H9 (cell line): ENCODE data around the gene ZNF540. TPM values are rescaled to one million over a fixed set of nuclear protein-coding genes. Genes with fewer than 3 reads are reported as not detected.
A peak's percentile ranks its signal among the peaks of the same experiment; 100 is the strongest.

Experiments
- DNase-seq: peaks from one replicate; pipeline ENCODE4 v3.0.0-alpha.2; 2017
- H2AFZ ChIP-seq: one replicate; pipeline ENCODE4 v1.6.1; 2013; ENCODE audit warnings: mild to moderate bottlenecking, low read length, control low read depth, moderate library complexity
- H2AK5ac ChIP-seq: 2 replicates; pipeline ENCODE4 v1.6.1; 2013; ENCODE audit warnings: low read length, control low read depth, mixed read lengths; ENCODE audit not compliant: insufficient read length
- H2BK120ac ChIP-seq: one replicate; pipeline ENCODE4 v1.6.1; 2013; ENCODE audit warnings: low read depth, mild to moderate bottlenecking, low read length, control low read depth, inconsistent platforms; ENCODE audit not compliant: poor library complexity, severe bottlenecking
- H2BK12ac ChIP-seq: 2 replicates; pipeline ENCODE4 v1.6.1; 2013; ENCODE audit warnings: low read length, control low read depth, mixed read lengths, low read depth; ENCODE audit not compliant: insufficient read length
- H2BK15ac ChIP-seq: 2 replicates; pipeline ENCODE4 v1.6.1; 2013; ENCODE audit warnings: low read depth, low read length, control low read depth
- H2BK20ac ChIP-seq: one replicate; pipeline ENCODE4 v1.6.1; 2013; ENCODE audit warnings: low read depth, mild to moderate bottlenecking, low read length, control low read depth, inconsistent platforms; ENCODE audit not compliant: poor library complexity, severe bottlenecking
- H2BK5ac ChIP-seq: 2 replicates; pipeline ENCODE4 v1.6.1; 2013; ENCODE audit warnings: low read length, control low read depth, mixed read lengths; ENCODE audit not compliant: insufficient read length
- H3K14ac ChIP-seq: 2 replicates; pipeline ENCODE4 v1.6.1; 2013; ENCODE audit warnings: low read length, control low read depth; ENCODE audit not compliant: insufficient read depth
- H3K18ac ChIP-seq: 2 replicates; pipeline ENCODE4 v1.6.1; 2013; ENCODE audit warnings: low read depth, mild to moderate bottlenecking, mixed read lengths, low read length, control low read depth; ENCODE audit not compliant: insufficient read length
- H3K23ac ChIP-seq: 2 replicates; pipeline ENCODE4 v1.6.1; 2013; ENCODE audit warnings: low read length, control low read depth, mixed read lengths, low read depth; ENCODE audit not compliant: insufficient read length
- H3K23me2 ChIP-seq: 2 replicates; pipeline ENCODE4 v1.6.1; 2013; ENCODE audit warnings: low read depth, mild to moderate bottlenecking, mixed read lengths, low read length, control low read depth; ENCODE audit not compliant: insufficient read length, poor library complexity, severe bottlenecking
- H3K27ac ChIP-seq: 2 replicates; pipeline ENCODE4 v1.5.1; 2013; ENCODE audit warnings: low read length, control low read depth, mixed read lengths, low read depth; ENCODE audit not compliant: insufficient read length
- H3K27me3 ChIP-seq: 2 replicates; pipeline ENCODE4 v1.6.1; 2013; ENCODE audit warnings: low read length, control low read depth, inconsistent platforms; ENCODE audit not compliant: insufficient read depth
- H3K4ac ChIP-seq: 2 replicates; pipeline ENCODE4 v1.6.1; 2013; ENCODE audit warnings: low read depth, mild to moderate bottlenecking, control low read depth, inconsistent platforms, low read length, moderate library complexity
- H3K4me1 ChIP-seq: 2 replicates; pipeline ENCODE4 v1.6.1; 2013; ENCODE audit warnings: low read length, control low read depth, inconsistent platforms; ENCODE audit not compliant: insufficient read depth
- H3K4me2 ChIP-seq: 2 replicates; pipeline ENCODE4 v1.6.1; 2013; ENCODE audit warnings: low read length, control low read depth, mixed read lengths; ENCODE audit not compliant: insufficient read length, insufficient read depth
- H3K56ac ChIP-seq: 2 replicates; pipeline ENCODE4 v1.6.1; 2013; ENCODE audit warnings: low read depth, mild to moderate bottlenecking, mixed read lengths, low read length, control low read depth; ENCODE audit not compliant: insufficient read length
- H3K79me1 ChIP-seq: 2 replicates; pipeline ENCODE4 v1.6.1; 2013; ENCODE audit warnings: low read depth, mild to moderate bottlenecking, moderate library complexity, low read length, control low read depth, inconsistent platforms; ENCODE audit not compliant: insufficient read depth, poor library complexity, severe bottlenecking
- H3K79me2 ChIP-seq: 2 replicates; pipeline ENCODE4 v1.6.1; 2013; ENCODE audit warnings: low read length, control low read depth, inconsistent platforms; ENCODE audit not compliant: insufficient read depth
- H3K9ac ChIP-seq: 2 replicates; pipeline ENCODE4 v1.6.1; 2013; ENCODE audit warnings: low read length, control low read depth, mixed read lengths; ENCODE audit not compliant: insufficient read length; ENCODE audit errors: extremely low read depth
- H3K9me3 ChIP-seq: one replicate; pipeline ENCODE4 v1.6.1; 2013; ENCODE audit warnings: low read depth, low read length, inconsistent platforms; ENCODE audit not compliant: control insufficient read depth
- H3T11ph ChIP-seq: one replicate; pipeline ENCODE4 v1.6.1; 2013; ENCODE audit warnings: mild to moderate bottlenecking, low read length, control low read depth, inconsistent platforms
- H4K20me1 ChIP-seq: one replicate; pipeline ENCODE4 v1.6.1; 2013; ENCODE audit not compliant: control insufficient read depth, insufficient read length, insufficient read depth
- H4K5ac ChIP-seq: 2 replicates; pipeline ENCODE4 v1.6.1; 2013; ENCODE audit warnings: low read depth, mild to moderate bottlenecking, mixed read lengths, low read length, control low read depth; ENCODE audit not compliant: insufficient read length
- H4K8ac ChIP-seq: replicated peaks from 2 replicates; pipeline ENCODE4 v1.6.1; 2013; ENCODE audit warnings: low read length, control low read depth, mixed read lengths, low read depth; ENCODE audit not compliant: insufficient read length
- H4K91ac ChIP-seq: 2 replicates; pipeline ENCODE4 v1.6.1; 2013; ENCODE audit warnings: low read depth, mild to moderate bottlenecking, moderate library complexity, mixed read lengths, low read length, control low read depth; ENCODE audit not compliant: insufficient read length
- H3K27ac Mint-ChIP-seq, 3 experiments: 2 replicates in 2 of 3; 3 replicates in 1 of 3; pipeline ENCODE4 v1.8.0; 2020 to 2021; ENCODE audit warnings: mixed read lengths in 3 of 3, mild to moderate bottlenecking in 1 of 3, moderate library complexity in 1 of 3
- H3K27me3 Mint-ChIP-seq: 2 replicates; pipeline ENCODE4 v1.8.0; 2021; ENCODE audit warnings: low read depth, mild to moderate bottlenecking, moderate library complexity, mixed read lengths
- H3K36me3 Mint-ChIP-seq, 3 experiments: 2 replicates in 2 of 3; 3 replicates in 1 of 3; pipeline ENCODE4 v1.8.0; 2020 to 2021; ENCODE audit warnings: low read depth in 3 of 3, mixed read lengths in 3 of 3; ENCODE audit not compliant: insufficient read depth in 1 of 3
- H3K4me1 Mint-ChIP-seq, 2 experiments: 2 replicates each; pipeline ENCODE4 v1.8.0; 2020; ENCODE audit warnings: mixed read lengths in 2 of 2
- H3K4me3 Mint-ChIP-seq, 2 experiments: 2 replicates in 1 of 2; 3 replicates in 1 of 2; pipeline ENCODE4 v1.8.0; 2020 to 2021; ENCODE audit warnings: mild to moderate bottlenecking in 2 of 2, mixed read lengths in 2 of 2, moderate library complexity in 1 of 2
- H3K9me3 Mint-ChIP-seq, 2 experiments: 2 replicates in 1 of 2; 3 replicates in 1 of 2; pipeline ENCODE4 v1.8.0; 2020; ENCODE audit warnings: mild to moderate bottlenecking in 2 of 2, mixed read lengths in 2 of 2, moderate library complexity in 1 of 2
- CTCF ChIP-seq: fragments of 200-600 bp; sonication (generic); conservative IDR thresholded peaks from 3 replicates; pipeline ENCODE4 v1.8.0; 2021; ENCODE audit warnings: antibody characterized with exemption, mild to moderate bottlenecking
- WGBS: extraction: QIAGEN DNeasy Blood & Tissue Kit; methylation state at CpG from one replicate; pipeline ENCODE4 v1.1.7; 2013; ENCODE audit warnings: missing lambda C conversion rate, low lambda C conversion rate, mixed read lengths; ENCODE audit not compliant: insufficient read length; ENCODE audit errors: extremely low coverage; 5-methylcytosine and 5-hydroxymethylcytosine counted together
- total RNA-seq: library from RNA; stranded (reverse); gene quantifications from 2 replicates; pipeline ENCODE4 v1.2.1, GENCODE V29; 2021

The ZNF540 gene
- total RNA-seq, 1 experiment from 2014 or later, result 0.20 TPM

GRCh38 chr19:37594982-37595382 lies 306 bp downstream of the ZNF540 start:
- Histone ChIP-seq H3K4me2 (peak overlapping the region; percentile 94), H2BK12ac (no peak overlapping the region), H2BK15ac (no peak overlapping the region), H4K5ac (no peak overlapping the region), H3K9ac (no peak overlapping the region), H3K18ac (no peak overlapping the region), H3K4me1 (no peaks in the 10 kb centered on the region), H3K9me3 (no peaks in the 10 kb centered on the region), H3K4ac (no peak overlapping the region), H3K79me2 (no peaks in the 10 kb centered on the region), H3K27me3 (no peaks in the 10 kb centered on the region), H3K27ac (no peak overlapping the region), H3T11ph (no peak overlapping the region), H3K56ac (no peak overlapping the region), H3K79me1 (no peaks in the 10 kb centered on the region), H2AK5ac (no peak overlapping the region), H2BK5ac (no peak overlapping the region), H4K91ac (no peak overlapping the region), H4K8ac (no peak overlapping the region), H4K20me1 (no peaks in the 10 kb centered on the region), H3K23me2 (peaks cover 10% of the 10 kb centered on the region), H2AFZ (peak overlapping the region; percentile 17), H3K23ac (no peak overlapping the region), H2BK120ac (no peak overlapping the region), H3K14ac (no peak overlapping the region), H2BK20ac (no peak overlapping the region)
- peaks cover 23 to 29% of the 10 kb centered on the region in 2 experiments for H3K9me3 Mint-ChIP-seq
- TF ChIP-seq CTCF, result no peak
- no CpG with 5 or more reads among the region's 20 CpGs for WGBS
- H3K36me3 Mint-ChIP-seq, result peaks cover 2 to 17% (median 13%) of the 10 kb centered on the region in 3 experiments; a peak in 6 of 7 replicates
- H3K4me3 Mint-ChIP-seq, result peak overlapping the region; percentile 97
- H3K27ac Mint-ChIP-seq, result peak overlapping the region in 1 of 3 experiments; percentile 98; a peak in 1 of 7 replicates
- no peak for DNase-seq
- peaks cover 13 to 15% of the 10 kb centered on the region in 2 experiments for H3K4me1 Mint-ChIP-seq
- peaks cover 22% of the 10 kb centered on the region for H3K27me3 Mint-ChIP-seq
